Adrenal gland (tissue), 12 donors: Measurements from ENCODE around the gene TXLNB. TPM values are rescaled to one million over a fixed set of nuclear protein-coding genes. Genes with fewer than 3 reads are reported as not detected.

Source experiments
- DNase-seq, 7 donors: peaks; one replicate each; pipeline ENCODE4 v3.0.0-alpha.2; 2019 to 2020
- H3K27ac ChIP-seq, 5 donors: fragments of 200-600 bp; sonication (generic) in 4 of 5; 1 replicate in 3 of 5; 2 replicates in 2 of 5; pipeline versions ENCODE4 v1.5.1 to v1.8.0; 2016 to 2020; ENCODE audit warnings: mild to moderate bottlenecking in 1 of 5
- H3K27me3 ChIP-seq: fragments of 200-600 bp; 2 replicates; pipeline ENCODE4 v1.8.0; 2021
- H3K36me3 ChIP-seq, 2 donors: fragments of 200-600 bp; replicated peaks in 1 of 2; 1 replicate in 1 of 2; 2 replicates in 1 of 2; pipeline versions ENCODE4 v1.5.1 to v1.8.0; 2018 to 2022
- H3K4me1 ChIP-seq, 2 donors: fragments of 200-600 bp; replicated peaks in 1 of 2; 1 replicate in 1 of 2; 2 replicates in 1 of 2; pipeline versions ENCODE4 v1.5.1 to v1.8.0; 2018 to 2021
- H3K4me3 ChIP-seq, 4 donors: fragments of 200-600 bp; sonication (generic) in 3 of 4; one replicate each; pipeline ENCODE4 v1.5.1; 2016 to 2018
- H3K9me3 ChIP-seq, 3 donors: fragments of 200-600 bp; sonication (generic) in 1 of 3; replicated peaks in 1 of 3; 1 replicate in 2 of 3; 2 replicates in 1 of 3; pipeline versions ENCODE4 v1.5.1 to v1.8.0; 2016 to 2021
- CTCF ChIP-seq, 6 experiments: fragments of 450-650 bp in 4 of 6; fragments of 200-600 bp in 2 of 6; sonication (generic) in 1 of 6; IDR thresholded peaks; 1 replicate in 5 of 6; 2 replicates in 1 of 6; pipeline versions ENCODE4 v1.5.1 to v1.8.0; 2016 to 2021; ENCODE audit warnings: antibody characterized with exemption in 6 of 6, mild to moderate bottlenecking in 2 of 6, moderate library complexity in 1 of 6
- POLR2A ChIP-seq, 2 donors: fragments of 450-650 bp; IDR thresholded peaks; one replicate each; pipeline ENCODE4 v1.6.1; 2017; ENCODE audit warnings: antibody characterized with exemption in 2 of 2, mild to moderate bottlenecking in 2 of 2, moderate library complexity in 1 of 2
- WGBS, 4 donors: extraction: QIAGEN DNeasy Blood & Tissue Kit in 2 of 4; methylation state at CpG; one replicate each; pipeline versions ENCODE4 v1.1.5 to v1.1.7; 2013 to 2017; 5-methylcytosine and 5-hydroxymethylcytosine counted together
- intact Hi-C, 2 donors: fragments of 100-400 bp; cut with DNase I; formaldehyde crosslinking; loops; one replicate each; pipeline versions ENCODE4 v1.14.1 to v1.15.0; 2022 to 2023
- polyA plus RNA-seq, 3 donors: library from polyadenylated mRNA; stranded (reverse); fragments of 200-250 nt in 2 of 3; fragments of 350-450 nt in 1 of 3; fragmentation: Illumina TruSeq in 1 of 3; extraction: RNeasy Lipid Tissue Mini Kit (QIAGEN cat#74804) in 1 of 3; gene quantifications; one replicate each; pipeline ENCODE4 v1.2.3, GENCODE V29; 2013 to 2014
- total RNA-seq, 9 donors: library from RNA; depleted of rRNA in 4 of 9; stranded (reverse); fragments of >200 nt in 4 of 9; fragments of 120-200 nt in 1 of 9; fragmentation: NEBNext Ultra II Directional in 1 of 9; extraction: Animal tissue kit (Norgen Biotek cat#: 25700) in 1 of 9; gene quantifications; one replicate each; pipeline versions ENCODE4 v1.1.0 to v1.2.4, GENCODE V29; 2013 to 2023
- donor health status: healthy with polysubstance abuse.
- donor health status: Bipolar disorder and iron deficiency.
- donor health status: DM: yes; HTN: yes; CAD: no.
- donor health status: DM: no; HTN: no; CAD: no.
- donor health status: DM: no; HTN: no; CAD: no.
- donor health status: DM: yes; HTN: yes; CAD: no.

Gene TXLNB
- total and polyA plus RNA-seq, 12 donors, result 0.25 to 9.5 (median 2.2) TPM

GRCh38 chr6:139303185-139303584, 11.4 kb upstream of the TXLNB start:
- Histone ChIP-seq H3K27me3 (no peaks in the 10 kb centered on the region), H3K4me3 (no peak overlapping the region), H3K4me1 (no peaks in the 10 kb centered on the region), H3K9me3 (no peaks in the 10 kb centered on the region), H3K27ac (no peak overlapping the region), H3K36me3 (no peaks in the 10 kb centered on the region)
- no peak for TF ChIP-seq POLR2A (IDR thresholded peaks at IDR 0.05)
- TF ChIP-seq CTCF (IDR thresholded peaks at IDR 0.05), result no peak
- no peak for DNase-seq
- 88 to 94% (median 91%) methylated on average over 2 of the region's 2 CpGs for WGBS, 4 donors
- intact Hi-C loops, result no loop called here

GRCh38 chr6:139297921-139298320, 6.1 kb upstream of the TXLNB start:
- Histone ChIP-seq H3K9me3 (no peaks in the 10 kb centered on the region), H3K27ac (no peak overlapping the region), H3K27me3 (no peaks in the 10 kb centered on the region), H3K4me3 (no peak overlapping the region), H3K4me1 (no peaks in the 10 kb centered on the region), H3K36me3 (no peaks in the 10 kb centered on the region)
- TF ChIP-seq POLR2A (IDR thresholded peaks at IDR 0.05), result no peak
- no peak for TF ChIP-seq CTCF (IDR thresholded peaks at IDR 0.05)
- no peak for DNase-seq
- intact Hi-C loops, result no loop called here

GRCh38 chr6:139296927-139297326, 5.1 kb upstream of the TXLNB start:
- TF ChIP-seq CTCF (IDR thresholded peaks at IDR 0.05) (no peak), POLR2A (IDR thresholded peaks at IDR 0.05) (no peak)
- Histone ChIP-seq H3K4me1 (peaks cover 0 to 6% of the 10 kb centered on the region in 2 donors), H3K9me3 (no peaks in the 10 kb centered on the region), H3K27me3 (no peaks in the 10 kb centered on the region), H3K27ac (no peak overlapping the region), H3K36me3 (no peaks in the 10 kb centered on the region), H3K4me3 (no peak overlapping the region)
- intact Hi-C loops, result no loop called here
- 67 to 85% (median 83%) methylated on average over 1 of the region's 1 CpG for WGBS, 4 donors
- no peak for DNase-seq

- WGBS, 4 donors, result 82 to 90% (median 88%) methylated on average over 2 of the region's 2 CpGs
- Histone ChIP-seq H3K4me3 (no peak overlapping the region), H3K27ac (no peak overlapping the region), H3K27me3 (no peaks in the 10 kb centered on the region), H3K9me3 (no peaks in the 10 kb centered on the region), H3K4me1 (peaks cover 2 to 16% of the 10 kb centered on the region in 2 donors), H3K36me3 (no peaks in the 10 kb centered on the region)
- no peak for TF ChIP-seq CTCF (IDR thresholded peaks at IDR 0.05)
- no peak for TF ChIP-seq POLR2A (IDR thresholded peaks at IDR 0.05)
- intact Hi-C loops, result no loop called here
- peak in 1 of 7 donors; percentile 30 for DNase-seq
Observed at GRCh38 chr6:139295901-139296300, 4.1 kb upstream of the TXLNB start.
